Mesothelial cell of epicardium (in vitro differentiated cells): ENCODE results near the gene GRM7. TPM values are rescaled to one million over a fixed set of nuclear protein-coding genes. Genes with fewer than 3 reads are reported as not detected.

Experiments
- DNase-seq, 2 experiments: peaks; one replicate each; pipeline ENCODE4 v3.0.0; 2021; ENCODE audit warnings: low spot score in 2 of 2; ENCODE audit not compliant: unreplicated experiment in 2 of 2
- H3K27ac Mint-ChIP-seq: 2 replicates; pipeline ENCODE4 v1.8.0; 2021; ENCODE audit warnings: mixed read lengths
- H3K27me3 Mint-ChIP-seq: 2 replicates; pipeline ENCODE4 v1.8.0; 2021; ENCODE audit warnings: low read depth, mixed read lengths
- H3K36me3 Mint-ChIP-seq: 2 replicates; pipeline ENCODE4 v1.8.0; 2021; ENCODE audit warnings: mixed read lengths
- H3K4me1 Mint-ChIP-seq: 2 replicates; pipeline ENCODE4 v1.8.0; 2021; ENCODE audit warnings: mixed read lengths
- H3K4me3 Mint-ChIP-seq: 2 replicates; pipeline ENCODE4 v1.8.0; 2021; ENCODE audit warnings: mild to moderate bottlenecking, moderate library complexity, mixed read lengths
- H3K9me3 Mint-ChIP-seq: 2 replicates; pipeline ENCODE4 v1.8.0; 2021; ENCODE audit warnings: mixed read lengths
- CTCF ChIP-seq: fragments of 200-600 bp; sonication (generic); IDR thresholded peaks from one replicate; pipeline ENCODE4 v1.5.0; 2021; ENCODE audit warnings: antibody characterized with exemption; ENCODE audit not compliant: unreplicated experiment
- total RNA-seq: library from RNA; stranded (reverse); gene quantifications from 3 replicates; pipeline ENCODE4 v1.2.1, GENCODE V29; 2021

GRM7 gene
- total RNA-seq, 1 donor from 2014 or later, result 0.69 TPM

DNA sequence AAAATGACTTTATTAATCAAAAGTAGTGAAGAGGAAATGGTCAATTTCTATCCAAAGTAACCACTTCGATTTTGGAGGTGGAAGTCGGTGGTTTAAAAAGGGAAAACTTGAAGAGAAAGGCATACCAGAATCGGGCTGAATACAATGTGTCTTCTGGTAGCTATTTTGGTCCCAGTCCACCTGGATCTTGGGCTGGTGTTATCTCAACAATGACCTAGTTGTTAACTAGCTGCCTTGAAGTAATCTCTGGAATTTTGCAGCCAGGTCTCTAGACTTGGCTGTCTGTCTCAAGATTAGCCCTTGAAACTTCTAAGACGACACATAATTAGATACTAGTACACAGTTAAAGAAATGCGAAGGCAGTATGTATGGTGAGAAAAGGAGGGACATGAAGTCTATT is 409.8 kb downstream of the GRM7 start:
- TF ChIP-seq CTCF, result no peak
- H3K9me3 Mint-ChIP-seq, result peaks cover 7% of the 10 kb centered on the region
- H3K36me3 Mint-ChIP-seq, result no peaks in the 10 kb centered on the region
- no peaks in the 10 kb centered on the region for H3K4me1 Mint-ChIP-seq
- H3K27me3 Mint-ChIP-seq, result no peaks in the 10 kb centered on the region
- no peak for DNase-seq
- no peak overlapping the region for H3K27ac Mint-ChIP-seq
- no peak overlapping the region for H3K4me3 Mint-ChIP-seq

DNA sequence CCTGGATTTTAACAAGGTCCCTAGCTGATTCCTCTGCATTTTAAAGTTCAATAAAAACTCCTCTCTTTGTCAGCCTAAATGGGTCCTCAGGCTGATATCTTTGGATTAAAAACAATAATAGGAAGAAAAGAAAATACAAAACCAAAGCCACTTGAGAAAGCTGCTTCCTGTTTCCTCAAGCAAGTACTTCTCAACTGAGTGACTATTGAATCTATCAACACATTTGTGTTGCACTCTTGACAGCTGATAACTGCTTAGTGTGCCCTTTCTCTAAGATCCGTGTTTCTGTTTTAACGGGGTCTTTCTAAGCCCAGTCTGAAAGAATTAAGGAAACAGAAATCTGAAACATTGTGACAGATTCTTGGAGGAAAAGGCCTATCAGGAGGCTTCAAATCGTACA is 410.7 kb downstream of the GRM7 start:
- no peaks in the 10 kb centered on the region for H3K36me3 Mint-ChIP-seq
- TF ChIP-seq CTCF, result no peak
- no peaks in the 10 kb centered on the region for H3K4me1 Mint-ChIP-seq
- H3K27me3 Mint-ChIP-seq, result no peaks in the 10 kb centered on the region
- no peak for DNase-seq
- H3K9me3 Mint-ChIP-seq, result peaks cover 7% of the 10 kb centered on the region
- H3K4me3 Mint-ChIP-seq, result no peak overlapping the region
- H3K27ac Mint-ChIP-seq, result no peak overlapping the region

DNA sequence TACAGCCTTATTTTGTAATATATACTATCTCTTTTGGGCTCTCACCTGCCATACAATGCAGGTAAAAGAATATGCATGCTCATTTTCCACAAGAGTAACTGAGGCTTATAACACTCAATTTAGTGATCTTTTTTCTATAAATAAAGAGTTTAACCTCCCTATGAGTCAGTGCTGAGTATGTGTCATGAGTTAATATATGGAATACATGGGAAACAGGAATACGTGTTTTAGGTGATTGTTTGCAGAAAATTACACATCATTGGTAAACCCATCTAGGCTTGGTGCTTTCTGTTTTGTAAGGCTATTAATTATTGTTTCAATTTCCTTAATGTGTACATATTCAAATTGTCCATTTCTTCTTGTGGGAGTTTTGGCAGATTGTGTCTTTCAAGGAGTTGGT is 411.3 kb downstream of the GRM7 start:
- Mint-ChIP-seq H3K27me3 (no peaks in the 10 kb centered on the region), H3K9me3 (peaks cover 5% of the 10 kb centered on the region), H3K4me1 (no peaks in the 10 kb centered on the region), H3K27ac (no peak overlapping the region), H3K4me3 (no peak overlapping the region), H3K36me3 (no peaks in the 10 kb centered on the region)
- DNase-seq, result no peak
- TF ChIP-seq CTCF, result no peak

DNA sequence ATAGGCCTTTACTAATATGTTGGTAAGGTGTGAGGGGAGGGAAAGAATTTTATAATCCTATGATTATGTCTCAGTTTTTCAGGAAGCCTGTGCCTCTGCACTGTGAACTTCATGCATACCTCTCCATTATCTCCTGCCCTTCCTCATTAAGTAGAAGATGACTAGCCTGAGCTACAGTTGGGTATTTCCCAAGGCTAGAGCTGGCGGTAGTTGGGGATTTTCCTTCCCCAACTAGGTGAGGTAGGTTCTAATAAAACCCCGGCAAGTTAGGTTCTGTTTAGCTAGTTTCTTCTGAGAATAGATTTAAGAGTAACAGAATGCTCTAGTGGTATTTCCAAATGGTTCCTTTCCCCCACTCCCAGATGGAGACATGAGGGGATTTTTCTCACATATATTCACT is 414.5 kb downstream of the GRM7 start:
- no peaks in the 10 kb centered on the region for H3K27me3 Mint-ChIP-seq
- TF ChIP-seq CTCF, result no peak
- no peaks in the 10 kb centered on the region for H3K36me3 Mint-ChIP-seq
- no peaks in the 10 kb centered on the region for H3K9me3 Mint-ChIP-seq
- H3K27ac Mint-ChIP-seq, result no peak overlapping the region
- H3K4me3 Mint-ChIP-seq, result no peak overlapping the region
- no peak for DNase-seq
- H3K4me1 Mint-ChIP-seq, result no peaks in the 10 kb centered on the region

DNA sequence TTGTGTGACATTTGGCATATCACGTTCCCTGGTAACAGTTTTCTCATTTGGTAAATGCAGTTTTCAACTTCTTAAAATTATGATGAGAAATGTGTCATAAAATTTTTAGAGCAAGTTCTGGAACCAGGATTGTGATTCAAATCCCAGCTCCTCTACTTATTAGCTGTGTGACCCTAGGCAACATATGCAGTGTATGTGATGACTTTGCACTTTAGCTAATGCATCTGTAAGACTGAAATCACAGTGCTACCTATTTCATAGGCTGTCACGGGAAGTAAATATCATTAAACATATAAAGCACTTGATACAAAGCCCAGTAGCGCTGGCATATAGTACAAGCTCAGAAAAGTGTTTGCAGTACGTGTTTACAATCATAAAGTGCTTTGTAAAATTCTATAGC is 419.4 kb downstream of the GRM7 start:
- no peak overlapping the region for H3K27ac Mint-ChIP-seq
- no peaks in the 10 kb centered on the region for H3K36me3 Mint-ChIP-seq
- DNase-seq, result no peak
- TF ChIP-seq CTCF, result no peak
- H3K4me3 Mint-ChIP-seq, result no peak overlapping the region
- H3K27me3 Mint-ChIP-seq, result no peaks in the 10 kb centered on the region
- no peaks in the 10 kb centered on the region for H3K4me1 Mint-ChIP-seq
- no peaks in the 10 kb centered on the region for H3K9me3 Mint-ChIP-seq

- no peaks in the 10 kb centered on the region for H3K27me3 Mint-ChIP-seq
- no peak for TF ChIP-seq CTCF
- H3K36me3 Mint-ChIP-seq, result no peaks in the 10 kb centered on the region
- DNase-seq, result no peak
- H3K9me3 Mint-ChIP-seq, result no peaks in the 10 kb centered on the region
- no peak overlapping the region for H3K27ac Mint-ChIP-seq
- no peaks in the 10 kb centered on the region for H3K4me1 Mint-ChIP-seq
- no peak overlapping the region for H3K4me3 Mint-ChIP-seq
Observed at GRCh38 chr3:7282988-7283387, 422.1 kb downstream of the GRM7 start.
